Body of pancreas (tissue), 4 donors: Measurements from ENCODE around the gene TNFRSF12A. TPM values are rescaled to one million over a fixed set of nuclear protein-coding genes. Genes with fewer than 3 reads are reported as not detected.
A peak's percentile ranks its signal among the peaks of the same experiment; 100 is the strongest.

Source experiments
- ATAC-seq: fragments of 150-250 bp; one replicate; pipeline ENCODE4 v1.9.1; 2016
- DNase-seq, 4 donors: peaks; one replicate each; pipeline ENCODE4 v3.0.0-alpha.2; 2019
- H3K27ac ChIP-seq, 4 donors: fragments of 200-600 bp; sonication (generic); 1 replicate in 3 of 4; 2 replicates in 1 of 4; pipeline versions ENCODE4 v1.5.1 to v1.6.1; 2016 to 2019; ENCODE audit warnings: mild to moderate bottlenecking in 1 of 4, mixed read lengths in 1 of 4, moderate library complexity in 1 of 4
- H3K27me3 ChIP-seq, 2 donors: fragments of 200-600 bp; sonication (generic); one replicate each; pipeline ENCODE4 v1.6.0; 2016; ENCODE audit warnings: mild to moderate bottlenecking in 1 of 2
- H3K36me3 ChIP-seq, 2 donors: fragments of 200-600 bp; sonication (generic); replicated peaks in 1 of 2; 2 replicates each; pipeline ENCODE4 v1.5.1; 2016; ENCODE audit warnings: low read depth in 2 of 2; ENCODE audit not compliant: insufficient read depth in 1 of 2
- H3K4me1 ChIP-seq: fragments of 200-600 bp; sonication (generic); one replicate; pipeline ENCODE4 v1.6.0; 2016
- H3K4me3 ChIP-seq, 2 donors: fragments of 200-600 bp; sonication (generic); 1 replicate in 1 of 2; 2 replicates in 1 of 2; pipeline ENCODE4 v1.5.1; 2016 to 2019
- H3K9me3 ChIP-seq, 3 donors: fragments of 200-600 bp; sonication (generic); 1 replicate in 2 of 3; 2 replicates in 1 of 3; pipeline ENCODE4 v1.5.1; 2016
- CTCF ChIP-seq, 7 experiments: fragments of 450-650 bp in 4 of 7; fragments of 200-600 bp in 3 of 7; sonication (generic) in 3 of 7; IDR thresholded peaks; one replicate each; pipeline ENCODE4 v1.5.1; 2016 to 2019; ENCODE audit warnings: antibody characterized with exemption in 7 of 7
- POLR2A ChIP-seq, 3 donors: fragments of 450-650 bp; IDR thresholded peaks; one replicate each; pipeline ENCODE4 v1.6.1; 2016; ENCODE audit warnings: antibody characterized with exemption in 3 of 3, mild to moderate bottlenecking in 2 of 3
- WGBS, 2 donors: methylation state at CpG; one replicate each; pipeline ENCODE4 v1.1.5; 2017; 5-methylcytosine and 5-hydroxymethylcytosine counted together
- intact Hi-C: fragments of 100-400 bp; cut with DNase I; formaldehyde crosslinking; loops from one replicate; pipeline ENCODE4 v1.15.1; 2023
- total RNA-seq, 2 donors: library from RNA; depleted of rRNA; stranded (reverse); fragments of >200 nt; gene quantifications; one replicate each; pipeline ENCODE4 v1.1.0, GENCODE V29; 2016

Gene TNFRSF12A
- total RNA-seq, 2 donors from 2014 or later: 132 to 229 TPM

GRCh38 chr16:3020604-3021448 lies 658 bp downstream of the TNFRSF12A start:
- TF ChIP-seq POLR2A (IDR thresholded peaks at IDR 0.05) (peak; percentile 38 to 91 (median 77)), CTCF (IDR thresholded peaks at IDR 0.05) (no peak)
- Histone ChIP-seq H3K4me3 (peak overlapping the region; percentile 24 to 97), H3K36me3 (no peaks in the 10 kb centered on the region), H3K27ac (peak overlapping the region; percentile 98 to 100 (median 100)), H3K4me1 (peaks cover 64% of the 10 kb centered on the region), H3K9me3 (no peaks in the 10 kb centered on the region), H3K27me3 (no peaks in the 10 kb centered on the region)
- WGBS, 2 donors: 0% methylated on average over 18 to 47 of the region's 57 CpGs
- ATAC-seq: peak; percentile 60
- intact Hi-C loops: no loop called here
- DNase-seq: peak; percentile 95 to 98 (median 96)

GRCh38 chr16:3021449-3022207 lies 1.5 kb downstream of the TNFRSF12A start:
- 11 to 13% methylated on average over 15 to 25 of the region's 25 CpGs for WGBS, 2 donors
- ATAC-seq (peak; percentile 20), DNase-seq (peak; percentile 85 to 88 (median 88))
- Histone ChIP-seq H3K4me1 (peaks cover 64% of the 10 kb centered on the region), H3K27me3 (no peaks in the 10 kb centered on the region), H3K9me3 (no peaks in the 10 kb centered on the region), H3K27ac (peak overlapping the region; percentile 98 to 100 (median 100)), H3K36me3 (peaks cover 0 to 3% of the 10 kb centered on the region in 2 donors), H3K4me3 (peak overlapping the region; percentile 24 to 97)
- TF ChIP-seq CTCF (IDR thresholded peaks at IDR 0.05): peak in 4 of 7 experiments; percentile 45 to 50 (median 48)
- TF ChIP-seq POLR2A (IDR thresholded peaks at IDR 0.05): peak in 1 of 3 donors; percentile 11
- intact Hi-C loops: no loop called here

GRCh38 chr16:3022208-3022683 lies 2.1 kb downstream of the TNFRSF12A start:
- TF ChIP-seq POLR2A (IDR thresholded peaks at IDR 0.05) (peak; percentile 59 to 73 (median 70)), CTCF (IDR thresholded peaks at IDR 0.05) (peak in 1 of 7 experiments; percentile 5)
- peaks cover 68% of the 10 kb centered on the region for H3K4me1 ChIP-seq
- no peaks in the 10 kb centered on the region for H3K27me3 ChIP-seq
- peak overlapping the region in 1 of 2 donors; percentile 97 for H3K4me3 ChIP-seq
- peak; percentile 36 for ATAC-seq
- DNase-seq: peak; percentile 91 to 96 (median 93)
- WGBS, 2 donors: 11 to 20% methylated on average over 8 of the region's 8 CpGs
- H3K27ac ChIP-seq: peak overlapping the region; percentile 98 to 100 (median 100)
- peaks cover 0 to 3% of the 10 kb centered on the region in 2 donors for H3K36me3 ChIP-seq
- intact Hi-C loops: no loop called here
- no peaks in the 10 kb centered on the region for H3K9me3 ChIP-seq

- ATAC-seq (no peak), DNase-seq (peak in 1 of 4 donors; percentile 51)
- Histone ChIP-seq H3K4me3 (no peak overlapping the region), H3K36me3 (peaks cover 0 to 3% of the 10 kb centered on the region in 2 donors), H3K27me3 (no peaks in the 10 kb centered on the region), H3K9me3 (no peaks in the 10 kb centered on the region), H3K4me1 (peaks cover 72% of the 10 kb centered on the region), H3K27ac (peak overlapping the region; percentile 98 to 100 (median 100))
- TF ChIP-seq POLR2A (IDR thresholded peaks at IDR 0.05) (peak in 1 of 3 donors; percentile 45), CTCF (IDR thresholded peaks at IDR 0.05) (no peak)
- WGBS, 2 donors: 27 to 38% methylated on average over 7 to 8 of the region's 8 CpGs
- intact Hi-C loops: no loop called here
Measured at GRCh38 chr16:3022684-3023414, 2.7 kb downstream of the TNFRSF12A start.
